HG03442 (cell line): ENCODE results near the gene CCDC157.

Experiments
- ATAC-seq: cut with Tn5 transposase; IDR thresholded peaks from one replicate; pipeline ENCODE4 v1.9.1; 2021; ENCODE audit warnings: mild to moderate bottlenecking, moderate library complexity; ENCODE audit not compliant: unreplicated experiment

The CCDC157 gene

DNA sequence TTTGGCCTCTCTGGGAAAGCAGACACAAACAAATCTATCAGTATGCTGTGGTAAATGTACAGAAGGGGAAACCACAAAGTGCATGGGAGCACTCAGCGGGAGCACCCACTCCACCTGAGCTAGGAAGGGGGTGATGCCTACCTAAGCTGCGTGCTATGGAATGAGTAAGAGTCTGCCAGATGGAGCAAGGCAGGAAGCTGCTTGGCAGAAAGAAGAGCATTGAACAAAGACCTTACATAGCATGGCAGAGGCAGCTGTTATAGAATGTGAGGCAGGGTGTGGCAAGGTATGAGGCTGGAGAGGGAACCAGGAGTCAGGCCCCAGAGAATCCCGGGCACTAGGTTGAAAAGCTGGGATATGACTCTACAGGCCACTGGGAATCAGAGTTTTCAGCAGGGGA is 55.0 kb downstream of the CCDC157 start:
- no peak for ATAC-seq

DNA sequence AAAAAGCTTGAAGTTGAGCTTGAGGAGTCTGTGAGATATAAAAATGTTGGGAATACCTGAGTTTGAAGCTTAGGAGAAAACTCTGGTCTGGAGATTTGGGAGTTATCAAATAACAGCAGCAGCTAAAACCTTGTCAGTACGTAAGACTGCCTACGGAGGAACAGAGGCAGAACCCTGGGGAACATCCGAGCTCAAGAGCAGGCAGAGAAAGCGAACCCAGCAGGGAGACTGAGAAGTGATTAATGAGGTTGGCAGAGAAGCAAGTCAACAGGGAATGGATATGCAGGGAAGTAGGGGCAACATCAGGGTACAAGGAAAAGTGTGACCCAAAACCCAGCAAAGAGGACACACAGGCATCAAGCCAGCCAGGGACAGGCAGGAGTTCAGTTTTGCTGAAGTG is 56.2 kb downstream of the CCDC157 start:
- no peak for ATAC-seq

DNA sequence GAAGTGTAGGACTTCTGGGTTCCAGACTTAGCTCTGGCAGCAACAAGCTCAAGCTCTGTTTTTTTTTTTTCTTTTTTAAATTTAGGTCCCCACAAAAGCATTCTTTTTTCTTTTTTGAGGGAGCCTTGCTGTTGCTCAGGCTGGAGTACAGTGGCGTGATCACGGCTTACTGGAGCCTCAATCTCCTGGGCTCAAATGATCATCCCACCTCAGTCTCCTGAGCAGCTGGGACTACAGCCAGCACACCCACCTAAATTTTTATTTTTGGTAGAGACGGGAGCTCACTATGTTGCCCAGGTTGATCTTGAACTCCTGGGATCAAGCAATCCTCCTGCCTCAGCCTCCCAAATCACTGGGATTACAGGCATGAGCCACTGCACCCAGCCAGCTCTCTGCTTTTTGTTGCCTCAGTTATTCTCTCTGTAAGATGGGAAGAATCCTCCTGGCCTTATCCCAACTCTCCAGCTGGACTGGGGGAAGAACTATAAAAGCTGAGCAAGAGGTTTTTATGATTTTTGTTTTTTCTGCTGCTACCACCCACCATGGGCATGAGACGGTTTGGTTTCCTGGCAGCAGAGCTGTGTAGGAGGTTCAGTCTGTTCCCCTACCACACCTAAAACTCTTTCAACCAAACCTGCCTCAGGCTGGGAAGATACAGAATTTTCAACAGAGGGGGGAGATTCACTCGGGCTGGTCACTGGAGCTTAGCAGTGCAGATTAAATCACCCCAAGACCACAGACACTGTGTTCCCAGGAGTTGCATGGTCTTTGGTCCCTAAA is 57.1 kb downstream of the CCDC157 start:
- ATAC-seq = no peak

DNA sequence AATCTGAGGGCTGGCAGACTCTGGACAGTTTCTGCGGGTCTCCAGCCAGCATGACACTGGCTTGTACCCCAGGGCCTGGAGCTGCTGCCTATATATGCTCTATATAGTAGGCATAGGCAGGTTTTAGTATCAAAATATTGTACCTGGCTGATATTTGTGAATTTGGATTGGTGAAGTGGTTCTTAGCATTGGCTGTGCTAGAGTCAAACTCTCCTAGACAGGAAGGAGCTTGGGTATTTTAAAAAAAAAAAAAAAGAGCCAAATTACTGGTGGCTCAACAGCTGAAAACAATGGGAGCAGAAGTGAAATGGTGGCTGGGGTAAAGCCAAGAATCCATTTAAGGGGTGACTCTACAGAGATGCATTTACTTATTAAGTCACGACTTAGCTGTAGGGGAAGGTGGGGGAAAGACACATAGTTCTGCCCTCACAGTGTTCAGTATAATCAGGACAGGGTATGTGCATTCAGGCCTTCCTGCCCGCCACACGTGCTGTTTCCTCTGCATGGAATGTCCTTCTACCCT is 57.8 kb downstream of the CCDC157 start:
- no peak for ATAC-seq

DNA sequence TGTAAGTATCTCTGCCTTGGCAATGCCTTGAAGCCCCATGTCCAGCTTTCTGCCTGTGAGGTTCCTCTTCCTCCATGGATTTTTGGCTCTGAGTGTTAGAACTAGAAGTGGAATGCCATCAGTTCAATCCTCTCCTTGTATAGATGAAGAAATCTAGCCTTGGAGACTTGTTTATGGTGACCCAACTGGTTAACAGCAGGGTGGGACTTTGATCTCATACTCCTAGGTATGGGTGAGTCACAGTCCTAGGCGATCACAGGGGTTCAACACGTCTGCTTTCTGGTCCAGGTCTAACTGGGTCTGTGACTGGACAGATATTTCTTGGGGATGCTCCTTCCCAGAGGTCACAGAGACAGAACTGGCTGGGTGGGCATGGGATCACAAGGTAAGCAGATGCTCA is 59.6 kb downstream of the CCDC157 start:
- ATAC-seq = no peak

DNA sequence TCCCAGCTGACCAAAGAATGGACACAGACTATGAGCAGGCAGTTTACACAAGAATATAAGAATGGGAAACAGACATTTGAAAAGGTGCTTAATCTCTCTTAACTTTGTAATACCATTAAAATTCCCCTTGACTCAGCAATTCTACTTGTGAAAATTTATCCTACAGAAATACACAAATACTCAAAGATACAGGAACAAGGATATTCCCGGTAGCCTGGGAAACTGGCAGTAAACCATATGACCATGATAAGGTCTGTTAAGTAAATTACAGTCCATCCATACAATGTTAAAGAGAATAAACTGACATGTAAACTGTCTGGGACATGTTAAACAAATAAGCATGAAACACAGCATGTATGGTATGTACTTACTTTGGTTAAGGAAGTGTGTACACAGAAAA is 60.0 kb downstream of the CCDC157 start:
- no peak for ATAC-seq

DNA sequence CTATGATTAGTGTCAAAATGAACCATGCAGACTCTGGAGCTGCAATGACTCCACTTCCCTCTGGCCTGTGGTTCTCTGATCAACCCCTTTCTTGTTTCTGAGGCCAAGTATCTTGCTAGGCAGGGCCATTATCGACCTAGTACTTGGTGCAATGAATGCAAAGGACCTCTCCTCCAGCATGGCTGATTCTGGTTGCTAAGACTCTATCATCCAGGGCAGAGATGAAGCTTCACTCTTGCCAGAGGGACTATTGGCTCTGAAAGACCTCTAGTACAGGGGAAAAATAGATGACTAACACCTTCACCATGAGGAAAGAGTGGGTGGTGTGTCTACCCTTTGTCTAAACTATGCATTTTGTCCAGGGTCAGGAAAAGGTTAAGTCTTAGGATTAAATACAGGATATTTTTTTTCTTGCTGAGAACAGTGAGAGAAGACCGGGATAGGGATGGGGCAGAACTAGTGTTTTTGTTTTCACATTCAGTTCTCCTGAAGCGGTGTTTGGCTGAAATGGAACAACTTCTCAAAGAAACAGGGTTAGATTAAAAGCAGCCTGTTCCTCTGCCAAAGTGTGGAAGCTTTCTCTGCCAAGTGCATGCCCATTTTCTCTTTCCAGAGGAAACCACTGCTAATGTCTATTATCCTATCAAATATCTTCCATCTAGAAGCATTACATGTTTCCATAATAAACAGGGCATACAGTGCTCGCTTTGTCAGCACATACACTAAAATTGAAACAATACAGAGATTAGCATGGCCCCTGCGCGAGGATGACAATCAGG is 63.7 kb downstream of the CCDC157 start:
- ATAC-seq = no peak

DNA sequence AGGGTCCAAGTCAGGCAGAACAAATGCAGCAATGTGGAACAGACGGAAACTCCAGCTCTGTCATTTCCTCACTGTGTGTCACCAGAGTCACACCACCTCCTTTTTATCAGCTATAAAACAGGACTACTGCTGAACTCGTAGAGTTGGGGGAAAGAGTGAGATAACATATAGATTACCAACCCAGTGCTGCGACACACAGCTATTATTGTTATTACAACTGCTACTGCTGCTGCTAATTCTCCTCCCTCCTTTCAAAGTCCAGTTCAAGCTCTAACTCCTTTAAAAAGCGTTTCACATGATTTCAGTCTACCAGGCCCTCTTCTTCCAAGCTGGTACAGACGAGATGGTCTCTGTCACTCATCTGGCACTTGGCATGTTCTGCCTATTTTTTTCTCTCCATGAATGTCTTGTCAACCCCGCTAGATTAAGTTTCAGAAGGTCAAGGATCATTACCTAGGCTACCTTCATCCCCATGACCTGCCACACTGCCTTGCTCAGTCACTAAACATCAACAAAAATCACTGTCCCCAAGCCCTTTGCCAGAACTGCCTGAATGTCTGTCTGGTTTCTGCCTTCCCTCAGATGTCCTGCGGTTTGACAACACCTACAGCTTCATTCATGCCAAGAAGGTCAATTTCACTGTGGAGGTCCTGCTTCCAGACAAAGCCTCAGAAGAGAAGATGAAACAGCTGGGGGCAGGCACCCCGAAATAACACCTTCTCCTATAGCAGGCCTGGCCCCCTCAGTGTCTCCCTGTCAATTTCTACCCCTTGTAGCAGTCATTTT is 65.1 kb downstream of the CCDC157 start:
- ATAC-seq = no peak

DNA sequence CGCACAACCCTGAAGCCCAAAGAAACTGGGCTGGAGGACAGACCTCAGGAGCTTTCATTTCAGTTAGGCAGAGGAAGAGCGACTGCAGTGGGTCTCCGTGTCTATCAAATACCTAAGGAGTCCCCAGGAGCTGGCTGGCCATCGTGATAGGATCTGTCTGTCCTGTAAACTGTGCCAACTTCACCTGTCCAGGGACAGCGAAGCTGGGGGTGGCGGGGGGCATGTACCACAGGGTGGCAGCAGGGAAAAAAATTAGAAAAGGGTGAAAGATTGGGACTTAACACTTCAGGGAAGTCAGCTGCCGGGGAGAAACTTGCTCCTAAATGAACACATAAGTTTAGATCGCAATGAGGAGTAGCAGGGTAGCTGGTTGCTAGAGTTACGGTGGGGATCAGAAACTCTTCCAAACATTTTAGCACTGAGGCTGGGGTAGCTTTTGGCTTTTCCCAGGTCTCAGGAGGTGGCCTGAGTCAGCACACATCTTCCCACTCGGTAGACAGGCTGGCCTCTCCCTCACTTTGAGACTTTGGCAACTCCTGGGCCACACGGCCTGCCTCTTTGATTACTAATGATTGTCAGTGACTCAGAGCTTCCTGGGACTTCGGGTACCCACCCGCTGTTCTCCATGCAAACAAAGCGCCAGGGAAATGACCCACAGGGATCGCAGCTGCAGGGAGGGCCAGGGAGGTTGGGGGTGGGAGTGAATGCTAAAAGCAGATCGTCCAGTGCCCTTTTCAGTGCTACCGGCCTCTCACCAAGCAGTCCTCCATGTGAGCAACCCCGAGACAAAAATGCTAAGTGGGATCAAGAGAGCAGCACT is 65.9 kb downstream of the CCDC157 start:
- ATAC-seq = no peak

DNA sequence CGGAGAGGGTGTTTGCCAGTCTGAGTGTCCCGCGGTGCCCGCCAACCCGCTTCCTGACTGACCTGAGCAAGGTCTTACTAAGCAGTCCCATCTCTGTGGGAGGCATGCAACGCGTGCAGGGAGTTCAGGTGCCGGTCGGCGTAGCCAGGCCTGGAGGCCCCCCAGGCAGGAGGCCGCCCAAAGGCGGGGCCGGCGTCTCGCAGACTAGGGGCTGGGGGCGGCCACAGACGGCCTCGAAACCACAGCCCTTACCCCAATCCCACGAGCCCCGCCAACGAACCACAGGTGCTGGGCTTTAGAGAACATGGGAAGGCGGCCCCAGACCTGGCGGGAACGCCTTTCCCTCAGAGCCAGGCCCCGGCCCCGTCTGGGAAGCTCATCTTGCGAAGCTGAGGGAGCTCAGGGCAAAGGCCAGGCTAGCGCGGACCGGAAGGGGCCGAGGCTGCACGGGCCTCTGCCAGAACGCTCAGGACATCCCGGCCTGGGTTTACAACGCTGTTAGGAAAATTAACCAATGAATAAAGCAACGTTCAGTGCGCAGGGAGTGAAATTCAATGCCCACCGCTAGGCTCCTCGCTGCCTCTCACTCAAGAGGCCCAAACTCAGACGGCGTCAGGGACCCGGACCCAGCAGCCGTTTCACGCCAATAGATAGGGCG is 66.6 kb downstream of the CCDC157 start:
- peak; percentile 21 for ATAC-seq

DNA sequence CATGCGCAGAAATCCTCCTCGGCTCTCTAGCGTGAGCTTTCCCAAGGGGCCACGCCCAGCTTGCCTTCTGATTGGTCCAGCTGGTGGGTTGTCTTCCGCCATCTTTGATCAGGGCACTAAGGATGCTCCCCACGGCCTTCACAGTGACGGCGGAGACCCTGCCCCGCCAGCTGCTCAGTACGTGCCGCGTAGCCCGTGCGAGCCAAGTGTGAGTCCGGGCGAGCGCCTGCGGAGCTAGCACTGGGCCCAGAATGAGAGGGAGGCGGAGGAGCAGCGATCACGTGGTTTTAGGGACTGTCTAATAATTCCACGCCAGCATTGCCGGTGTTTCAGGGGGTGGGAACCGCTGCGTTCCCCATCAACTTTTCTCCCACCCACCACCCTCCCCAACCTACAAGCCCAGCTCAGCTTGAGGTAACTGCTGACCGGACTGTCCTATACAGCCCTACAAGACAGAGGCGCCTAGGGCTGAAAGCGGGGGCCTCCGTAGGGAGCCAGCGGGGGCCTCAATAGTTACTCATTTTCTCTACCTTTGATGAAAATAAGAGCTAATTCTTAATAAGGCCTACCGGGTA is 67.2 kb downstream of the CCDC157 start:
- peak; percentile 81 for ATAC-seq

DNA sequence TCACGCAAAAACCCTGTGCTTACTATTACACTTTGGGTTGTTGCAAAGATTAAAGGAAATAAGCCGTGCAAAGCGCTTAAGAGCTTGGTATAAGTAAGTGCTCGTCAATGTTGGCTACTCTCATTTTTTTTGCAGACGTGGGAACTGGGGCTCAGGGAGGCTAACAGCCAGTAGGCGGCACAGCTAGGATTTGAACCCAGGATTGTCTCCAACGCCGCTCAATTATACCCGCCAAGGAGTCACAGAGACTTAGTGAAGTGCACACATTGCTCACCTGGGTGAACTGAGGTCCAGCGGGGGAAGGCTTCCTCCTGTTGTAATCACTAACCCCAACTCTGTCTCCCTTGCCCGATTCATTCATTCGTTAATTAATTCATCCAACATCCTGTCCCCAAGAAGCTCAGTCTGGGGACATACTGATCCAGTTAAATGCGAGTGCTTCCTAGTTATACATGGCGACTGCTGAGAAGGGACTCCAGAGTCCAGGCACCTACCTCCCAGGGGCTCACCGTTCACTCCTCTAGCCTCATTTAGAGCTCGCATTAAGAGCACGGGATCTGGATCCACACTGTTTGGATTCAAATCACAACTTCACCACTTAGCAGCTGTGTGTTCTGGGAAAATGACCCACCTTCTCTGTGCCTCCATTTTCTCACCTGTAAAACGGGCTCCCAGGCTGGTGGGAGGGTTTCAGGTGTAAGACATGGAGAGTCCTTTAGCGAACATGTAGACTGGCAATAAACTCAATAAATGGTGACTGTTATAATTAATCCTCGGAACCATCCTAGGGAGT is 67.9 kb downstream of the CCDC157 start:
- ATAC-seq = no peak

DNA sequence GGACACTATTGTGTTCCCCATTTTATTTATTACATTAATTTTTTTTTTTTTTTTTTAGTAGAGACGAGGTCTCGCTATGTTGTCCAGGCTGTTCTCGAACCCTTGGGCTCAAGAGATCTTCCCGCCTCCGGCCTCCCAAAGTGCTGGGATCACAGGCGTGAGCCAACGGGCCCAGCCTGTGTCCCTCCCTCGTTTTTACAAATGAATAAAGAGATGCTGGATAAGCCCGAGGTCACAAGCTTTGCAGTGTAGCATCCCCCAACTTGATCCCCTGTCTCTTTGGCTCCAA is 68.5 kb downstream of the CCDC157 start:
- ATAC-seq = no peak

DNA sequence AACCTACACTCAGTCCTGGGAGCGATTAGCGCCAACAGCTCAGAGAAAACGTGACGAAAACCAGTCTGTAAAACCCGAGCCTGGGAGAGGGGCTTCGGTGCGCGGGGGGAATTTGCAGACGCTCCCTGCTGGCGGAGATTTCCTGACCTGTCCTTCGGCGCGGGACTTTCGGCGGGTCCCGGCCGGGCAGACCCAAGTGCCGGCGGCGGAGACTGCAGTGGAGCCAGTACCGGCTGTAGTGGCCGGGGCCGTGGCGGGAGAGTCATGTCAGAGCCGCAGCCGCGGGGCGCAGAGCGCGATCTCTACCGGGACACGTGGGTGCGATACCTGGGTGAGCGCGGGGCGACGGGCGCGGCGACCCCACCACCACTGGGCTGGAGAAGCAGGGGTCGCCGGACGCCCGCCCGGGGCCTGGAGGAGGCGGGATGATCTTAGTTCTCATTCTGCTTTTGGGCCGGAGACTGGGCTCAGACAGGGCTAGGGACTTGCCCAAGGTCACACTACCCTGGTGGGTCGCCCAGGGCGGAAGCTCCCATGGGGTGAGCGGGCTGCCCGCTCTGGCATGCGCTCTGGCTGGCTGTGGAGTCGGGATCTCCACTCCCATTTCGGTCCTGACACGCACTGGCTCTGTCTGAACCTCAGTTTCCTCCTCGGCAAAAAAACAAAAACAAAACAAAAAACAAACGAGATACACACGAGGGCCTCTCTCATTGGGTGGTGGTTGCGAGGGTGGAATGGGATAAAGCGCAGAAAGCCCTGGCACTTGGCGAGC is 69.0 kb downstream of the CCDC157 start, which contains the start of gene MTFP1:
Gene MTFP1 (plus strand): TSS at position 153 of the 772 bp plus-strand sequence. CDS start 112 bp downstream, at position 265.
- no peak for ATAC-seq
